Glomerular endothelial cell (primary cell): Measurements from ENCODE around the gene FBF1. TPM values are rescaled to one million over a fixed set of nuclear protein-coding genes. Genes with fewer than 3 reads are reported as not detected.
"Not testable (repeated sequence)": the region's sequence is repeated elsewhere in the genome, so short reads cannot be mapped to it uniquely, and the experiment has no call there.

Source experiments
- DNase-seq: peaks from one replicate; pipeline ENCODE4 v3.0.0-alpha.2; 2011; ENCODE audit warnings: low read depth, low spot score; ENCODE audit errors: extremely low read depth
- total RNA-seq: library from RNA; depleted of rRNA; stranded (reverse); fragments of >200 nt; gene quantifications from 2 replicates; pipeline ENCODE4 v1.2.3, GENCODE V29; 2015

Gene FBF1
- total RNA-seq, 1 donor from 2014 or later: 9.5 TPM

GRCh38 chr17:75876938-75877751 lies 63.7 kb downstream of the FBF1 start:
- peak; percentile 71 for DNase-seq

GRCh38 chr17:75876190-75876937 lies 64.5 kb downstream of the FBF1 start:
- DNase-seq: no peak

- DNase-seq: no peak
Observed at GRCh38 chr17:75875940-75876189, 65.0 kb downstream of the FBF1 start.

- DNase-seq: no peak
Observed at GRCh38 chr17:75875182-75875939, 65.5 kb downstream of the FBF1 start.

GRCh38 chr17:75874323-75875181 lies 66.3 kb downstream of the FBF1 start:
- no peak for DNase-seq

GRCh38 chr17:75873587-75874322 lies 67.1 kb downstream of the FBF1 start:
- DNase-seq: no peak

GRCh38 chr17:75872434-75873351 lies 68.1 kb downstream of the FBF1 start:
- peak; percentile 77 for DNase-seq

GRCh38 chr17:75870228-75870627 lies 70.6 kb downstream of the FBF1 start:
- not testable (repeated sequence) for DNase-seq

GRCh38 chr17:75869282-75870141 lies 71.3 kb downstream of the FBF1 start:
- no peak for DNase-seq

GRCh38 chr17:75868730-75869281 lies 72.0 kb downstream of the FBF1 start:
- not testable (repeated sequence) for DNase-seq

- not testable (repeated sequence) for DNase-seq
Observed at GRCh38 chr17:75865404-75866188, 75.2 kb downstream of the FBF1 start.

GRCh38 chr17:75864887-75865286 lies 76.0 kb downstream of the FBF1 start:
- DNase-seq: not testable (repeated sequence)

GRCh38 chr17:75864448-75864871 lies 76.4 kb downstream of the FBF1 start:
- DNase-seq: no peak

- DNase-seq: no peak
Observed at GRCh38 chr17:75861927-75862317, 78.9 kb downstream of the FBF1 start.
